GM12891 (cell line): Measurements from ENCODE around the gene RAPGEF2.

Source experiments
- DNase-seq: peaks from one replicate; pipeline ENCODE4 v3.0.0; 2011; ENCODE audit warnings: low spot score; ENCODE audit not compliant: insufficient read length
- FAIRE-seq: peaks from 2 replicates; lab custom pipeline; 2011; peaks lifted over from hg19 to GRCh38; lab: Jason Lieb, UNC
- PAX5 ChIP-seq: IDR thresholded peaks from 2 replicates; pipeline ENCODE4 v1.6.1; 2011; ENCODE audit warnings: low read length, moderate library complexity, mild to moderate bottlenecking; ENCODE audit not compliant: insufficient read depth, severe bottlenecking
- POLR2A ChIP-seq: IDR thresholded peaks from 2 replicates; pipeline ENCODE4 v1.6.1; 2011; ENCODE audit warnings: low read depth, low read length, control low read depth
- POLR2AphosphoS5 ChIP-seq: IDR thresholded peaks from 2 replicates; pipeline ENCODE4 v1.6.1; 2011; ENCODE audit warnings: low read depth, low read length, control low read depth
- POU2F2 ChIP-seq: IDR thresholded peaks from 2 replicates; pipeline ENCODE4 v1.6.1; 2011; ENCODE audit warnings: low read depth, mild to moderate bottlenecking, control low read depth, low read length, moderate library complexity
- SPI1 ChIP-seq: IDR thresholded peaks from 2 replicates; pipeline ENCODE4 v1.6.1; 2011; ENCODE audit warnings: low read depth, low read length, control low read depth
- TAF1 ChIP-seq: IDR thresholded peaks from 2 replicates; pipeline ENCODE4 v1.6.1; 2011; ENCODE audit warnings: low read depth, low read length, control low read depth

RAPGEF2 gene

GRCh38 chr4:159129814-159130550, 27.1 kb downstream of the RAPGEF2 start:
- no peak for DNase-seq
- no peak for FAIRE-seq
- TF ChIP-seq POLR2A, result no peak
- no peak for TF ChIP-seq TAF1
- no peak for TF ChIP-seq PAX5
- no peak for TF ChIP-seq POLR2AphosphoS5
- TF ChIP-seq SPI1, result no peak
- TF ChIP-seq POU2F2, result no peak

DNA sequence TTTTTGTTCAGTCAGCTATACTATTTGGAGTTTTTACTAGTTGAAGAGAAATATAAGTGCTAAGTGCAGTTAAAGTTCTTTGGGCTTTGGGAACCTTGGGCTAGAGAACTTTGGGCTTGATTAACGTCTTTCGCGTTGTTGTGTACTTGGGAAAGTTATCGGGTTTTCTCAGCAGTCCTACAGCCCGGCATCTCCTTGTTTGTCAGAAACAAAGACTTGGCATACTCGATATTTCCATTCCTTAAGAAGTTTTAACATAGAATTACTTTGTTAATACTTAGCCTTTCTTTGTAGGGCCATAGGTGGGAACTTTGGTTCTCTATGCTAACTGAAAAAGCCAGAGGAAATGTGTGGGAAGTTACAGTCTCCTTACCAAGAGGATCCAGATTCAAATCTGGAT, 28.7 kb downstream of the RAPGEF2 start:
- no peak for DNase-seq
- TF ChIP-seq SPI1, result no peak
- no peak for FAIRE-seq

DNA sequence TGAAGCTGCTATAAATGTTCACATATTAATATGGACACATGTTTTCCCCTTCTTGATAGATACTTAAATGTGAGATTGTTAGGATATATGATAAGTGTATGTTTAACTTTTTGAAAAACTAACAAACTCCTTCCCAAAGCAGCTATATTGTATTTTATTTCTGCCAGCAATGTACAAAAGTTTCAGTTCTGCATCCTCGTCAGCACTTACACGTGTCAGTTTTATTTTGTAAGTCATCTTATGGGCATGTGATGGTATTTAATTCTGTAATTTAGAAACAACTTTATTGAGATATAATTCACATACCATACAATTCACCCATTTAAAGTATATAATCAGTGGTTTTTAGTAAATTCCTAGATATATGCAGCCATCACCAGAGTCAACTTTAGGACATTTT, 31.6 kb downstream of the RAPGEF2 start:
- TF ChIP-seq SPI1 (peak; percentile 72), POLR2A (no peak)
- DNase-seq (no peak), FAIRE-seq (no peak)

GRCh38 chr4:159137176-159137575, 34.3 kb downstream of the RAPGEF2 start:
- FAIRE-seq, result no peak
- TF ChIP-seq POLR2A (no peak), TAF1 (no peak), POLR2AphosphoS5 (no peak), POU2F2 (no peak), SPI1 (no peak), PAX5 (no peak)
- DNase-seq, result no peak

DNA sequence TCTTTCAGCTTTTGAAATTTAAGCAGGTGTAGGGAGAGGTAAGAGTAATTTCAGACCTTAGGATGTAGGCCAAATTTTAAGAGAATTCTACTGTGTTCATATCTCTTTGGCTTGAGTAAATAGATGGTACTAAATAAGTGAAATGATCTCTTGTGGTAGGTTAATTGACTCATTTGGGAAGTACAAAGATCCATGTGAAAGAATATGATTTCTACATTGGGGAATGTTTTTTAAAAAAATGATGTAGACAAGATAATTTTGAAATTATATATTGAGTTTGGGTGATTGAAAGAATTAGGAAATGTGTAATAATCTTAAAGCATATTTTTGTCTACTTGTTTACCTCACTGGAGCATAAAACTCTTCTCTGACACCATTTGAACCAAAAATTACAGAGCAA, 35.6 kb downstream of the RAPGEF2 start:
- TF ChIP-seq PAX5, result no peak
- TF ChIP-seq POLR2A, result no peak
- TF ChIP-seq POLR2AphosphoS5, result no peak
- TF ChIP-seq TAF1, result no peak
- no peak for FAIRE-seq
- DNase-seq, result no peak

GRCh38 chr4:159141193-159141592, 38.3 kb downstream of the RAPGEF2 start:
- FAIRE-seq, result peak; percentile 20
- no peak for TF ChIP-seq POLR2AphosphoS5
- no peak for TF ChIP-seq PAX5
- no peak for TF ChIP-seq SPI1
- DNase-seq, result no peak

GRCh38 chr4:159142241-159142640, 39.4 kb downstream of the RAPGEF2 start:
- no peak for FAIRE-seq
- TF ChIP-seq POU2F2 (no peak), SPI1 (no peak), PAX5 (no peak), POLR2AphosphoS5 (no peak), POLR2A (no peak), TAF1 (no peak)
- DNase-seq, result no peak

DNA sequence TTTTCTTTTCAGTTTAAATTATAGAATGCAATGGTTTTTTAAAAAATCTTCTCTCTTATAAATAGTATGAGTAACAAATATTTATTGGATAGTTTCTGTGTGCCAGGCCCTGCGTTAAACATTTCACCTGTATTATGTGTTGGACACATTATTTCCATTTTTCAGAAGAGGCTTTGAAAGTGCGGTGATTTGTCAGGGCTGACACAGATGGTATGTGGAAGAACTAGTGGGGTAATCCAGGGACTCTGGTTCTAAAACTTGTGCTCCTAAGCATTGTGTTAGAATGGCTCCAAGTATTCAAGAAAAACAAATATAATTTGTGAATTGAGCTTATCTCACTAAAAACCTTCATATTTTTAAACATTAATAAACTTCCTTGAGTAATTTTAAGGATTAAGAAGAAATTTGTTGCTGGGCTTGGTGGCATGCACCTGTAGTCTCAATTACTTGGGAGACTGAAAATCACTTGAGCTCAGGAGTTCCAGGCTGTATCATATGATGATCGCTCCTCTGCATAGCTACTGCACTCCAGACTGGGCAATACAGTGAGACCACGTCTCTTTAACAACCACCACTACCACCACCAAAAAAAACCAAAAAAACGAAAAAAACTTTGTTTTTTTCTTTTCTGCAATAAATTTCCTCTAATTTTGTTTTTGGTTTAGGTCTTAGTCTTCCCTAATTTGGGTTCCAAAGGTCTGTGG, 40.0 kb downstream of the RAPGEF2 start:
- no peak for DNase-seq
- no peak for TF ChIP-seq POU2F2
- no peak for TF ChIP-seq TAF1
- TF ChIP-seq POLR2AphosphoS5, result no peak
- TF ChIP-seq SPI1, result no peak
- TF ChIP-seq POLR2A, result no peak
- TF ChIP-seq PAX5, result no peak
- no peak for FAIRE-seq

GRCh38 chr4:159143687-159144086, 40.8 kb downstream of the RAPGEF2 start:
- no peak for TF ChIP-seq SPI1
- TF ChIP-seq POU2F2, result no peak
- TF ChIP-seq PAX5, result no peak
- FAIRE-seq (peak; percentile 28), DNase-seq (no peak)

DNA sequence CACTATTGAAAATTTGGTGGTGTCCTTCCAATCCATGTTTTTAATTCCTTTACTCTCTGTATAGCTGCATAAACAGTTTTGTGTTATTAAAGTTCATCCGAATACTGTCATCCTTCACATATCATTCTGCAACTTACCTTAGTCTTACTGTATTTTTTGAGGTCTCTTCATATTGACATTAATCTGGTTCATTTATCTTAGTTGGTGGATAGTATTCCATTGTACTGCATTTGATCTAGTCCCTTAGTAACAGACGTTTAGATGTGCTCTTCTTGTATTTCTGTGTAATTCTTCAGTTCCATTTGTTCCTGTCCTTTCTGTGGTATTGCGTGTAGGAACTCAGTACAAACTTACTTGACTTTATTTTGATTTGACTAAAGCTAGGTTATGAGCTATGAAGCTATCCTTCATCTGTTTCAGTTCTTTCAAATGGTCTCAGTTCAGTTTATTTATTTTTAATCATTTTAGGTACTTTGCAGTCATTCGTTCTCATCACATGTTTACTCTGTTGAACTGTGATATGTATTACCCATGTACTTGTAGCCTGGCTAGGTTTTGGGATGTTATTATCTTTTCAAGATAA, 41.3 kb downstream of the RAPGEF2 start:
- no peak for TF ChIP-seq SPI1
- TF ChIP-seq PAX5, result no peak
- TF ChIP-seq TAF1, result no peak
- TF ChIP-seq POLR2AphosphoS5, result no peak
- TF ChIP-seq POLR2A, result no peak
- TF ChIP-seq POU2F2, result no peak
- FAIRE-seq, result peak; percentile 58
- no peak for DNase-seq
